AG09319 (cell line): Measurements from ENCODE around the gene ST6GALNAC4.

ENCODE experiments used
- DNase-seq: peaks from one replicate; pipeline ENCODE4 v3.0.0-alpha.2; 2010; ENCODE audit warnings: low read depth; ENCODE audit errors: extremely low read depth
- TF ChIP-seq, protein P1 (sequence below): IDR thresholded peaks from 2 replicates; pipeline ENCODE4 v1.5.1; 2011; ENCODE audit warnings: low read depth, mild to moderate bottlenecking, inconsistent platforms, low read length, moderate library complexity

ST6GALNAC4 gene, protein sequence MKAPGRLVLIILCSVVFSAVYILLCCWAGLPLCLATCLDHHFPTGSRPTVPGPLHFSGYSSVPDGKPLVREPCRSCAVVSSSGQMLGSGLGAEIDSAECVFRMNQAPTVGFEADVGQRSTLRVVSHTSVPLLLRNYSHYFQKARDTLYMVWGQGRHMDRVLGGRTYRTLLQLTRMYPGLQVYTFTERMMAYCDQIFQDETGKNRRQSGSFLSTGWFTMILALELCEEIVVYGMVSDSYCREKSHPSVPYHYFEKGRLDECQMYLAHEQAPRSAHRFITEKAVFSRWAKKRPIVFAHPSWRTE

DNA sequence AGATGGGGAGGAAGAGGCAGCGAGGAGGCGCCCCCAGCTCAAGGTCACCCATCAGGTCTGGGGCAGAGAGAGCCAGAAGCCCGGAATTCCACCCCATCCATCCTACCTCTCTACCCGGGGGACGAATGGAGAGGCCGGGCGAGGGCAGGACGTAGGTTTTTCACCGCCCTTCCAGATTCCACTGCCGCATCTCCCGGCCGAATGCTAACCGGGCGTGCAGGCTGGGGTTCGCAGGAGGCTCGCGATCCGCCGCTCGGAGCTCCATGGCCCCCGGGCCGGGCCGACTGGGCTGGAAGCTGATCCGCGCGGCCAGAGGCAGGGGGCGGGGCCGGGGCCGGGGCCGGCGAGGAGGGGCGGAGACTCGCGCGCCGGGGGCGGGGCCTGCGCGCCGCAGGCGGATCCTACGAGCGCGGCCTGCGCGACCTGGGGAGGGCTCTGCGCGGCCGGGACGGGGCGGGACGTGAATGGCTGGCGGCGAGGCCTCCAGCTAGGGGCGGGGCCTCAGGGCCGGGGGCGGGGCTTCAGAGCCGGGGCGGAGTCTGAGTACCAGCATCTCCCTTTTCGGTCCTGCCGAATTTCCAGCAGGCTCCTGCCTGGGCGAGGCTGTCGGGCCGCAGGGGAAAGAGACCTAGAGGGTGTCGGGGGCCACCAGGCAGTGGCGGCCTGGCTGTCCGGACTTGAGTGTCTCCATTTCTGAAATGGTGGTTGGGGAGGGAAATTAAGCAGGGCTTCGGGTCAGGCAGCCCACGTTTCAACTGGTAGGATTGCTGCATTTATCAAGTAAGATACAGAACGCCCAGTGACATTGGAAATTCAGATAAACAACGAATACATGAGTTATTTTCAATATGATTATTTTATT, at the start of gene ST6GALNAC4:
Gene ST6GALNAC4, minus strand, starts transcription at position 322 of the 862 bp plus-strand sequence. CDS start 622 bp downstream, outside the sequence.
- peak; percentile 82 for DNase-seq
- TF ChIP-seq, protein P1, sequence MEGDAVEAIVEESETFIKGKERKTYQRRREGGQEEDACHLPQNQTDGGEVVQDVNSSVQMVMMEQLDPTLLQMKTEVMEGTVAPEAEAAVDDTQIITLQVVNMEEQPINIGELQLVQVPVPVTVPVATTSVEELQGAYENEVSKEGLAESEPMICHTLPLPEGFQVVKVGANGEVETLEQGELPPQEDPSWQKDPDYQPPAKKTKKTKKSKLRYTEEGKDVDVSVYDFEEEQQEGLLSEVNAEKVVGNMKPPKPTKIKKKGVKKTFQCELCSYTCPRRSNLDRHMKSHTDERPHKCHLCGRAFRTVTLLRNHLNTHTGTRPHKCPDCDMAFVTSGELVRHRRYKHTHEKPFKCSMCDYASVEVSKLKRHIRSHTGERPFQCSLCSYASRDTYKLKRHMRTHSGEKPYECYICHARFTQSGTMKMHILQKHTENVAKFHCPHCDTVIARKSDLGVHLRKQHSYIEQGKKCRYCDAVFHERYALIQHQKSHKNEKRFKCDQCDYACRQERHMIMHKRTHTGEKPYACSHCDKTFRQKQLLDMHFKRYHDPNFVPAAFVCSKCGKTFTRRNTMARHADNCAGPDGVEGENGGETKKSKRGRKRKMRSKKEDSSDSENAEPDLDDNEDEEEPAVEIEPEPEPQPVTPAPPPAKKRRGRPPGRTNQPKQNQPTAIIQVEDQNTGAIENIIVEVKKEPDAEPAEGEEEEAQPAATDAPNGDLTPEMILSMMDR: no peak

DNA sequence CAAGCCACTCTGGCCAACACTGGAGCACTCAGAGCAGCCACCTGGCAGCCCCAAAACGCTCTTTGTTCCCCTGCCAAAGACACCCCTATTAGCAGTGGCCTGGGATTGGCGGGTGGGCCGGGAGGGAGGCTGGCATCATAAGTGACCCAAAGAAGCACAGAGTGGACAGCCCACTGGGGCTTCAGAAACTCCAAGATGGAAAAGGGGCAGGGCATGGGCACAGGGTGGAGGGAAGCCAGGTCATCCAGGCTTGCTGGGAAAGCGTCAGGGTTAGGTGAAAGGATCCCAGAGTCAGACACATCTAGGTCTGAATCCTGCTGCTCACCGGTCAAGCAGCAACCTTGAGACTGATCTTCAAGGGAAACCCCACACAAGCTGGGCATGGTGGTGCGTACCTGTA, 49.1 kb upstream of the ST6GALNAC4 start:
- TF ChIP-seq, protein P1: no peak
- no peak for DNase-seq

DNA sequence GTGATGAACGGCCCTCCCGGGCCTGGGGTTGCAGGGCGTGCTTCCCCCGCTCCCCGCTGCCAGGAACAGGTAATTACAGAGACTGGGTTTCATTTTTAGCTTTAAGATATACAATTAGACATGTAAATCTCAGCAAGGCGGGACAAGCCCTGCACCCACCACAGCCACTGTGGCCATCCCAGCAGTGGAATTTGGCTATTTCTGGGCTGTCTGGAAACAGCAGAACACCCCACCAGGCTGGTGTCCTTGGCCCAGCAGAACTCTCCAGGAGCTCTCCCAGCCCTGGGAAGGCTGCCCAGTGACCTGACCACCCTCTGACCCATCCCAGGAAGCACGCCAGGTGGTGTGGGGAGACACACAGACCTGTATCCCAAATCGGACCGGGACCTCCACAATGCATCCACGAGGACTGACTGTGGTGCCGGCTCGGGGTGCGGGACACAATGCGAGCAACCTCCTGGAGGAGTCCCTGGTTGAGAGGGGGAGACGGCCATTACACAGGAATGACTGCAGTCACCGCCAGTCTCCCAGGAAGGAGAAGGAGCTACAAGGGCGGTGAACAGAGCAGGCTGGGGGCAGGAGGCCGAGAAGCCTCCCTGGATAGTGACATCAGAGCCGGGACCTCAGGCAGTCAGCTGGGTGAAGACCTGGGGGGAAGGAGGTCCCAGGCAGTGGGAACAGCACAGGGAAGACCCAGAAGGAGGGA, 46.7 kb upstream of the ST6GALNAC4 start:
- TF ChIP-seq, protein P1: no peak

DNA sequence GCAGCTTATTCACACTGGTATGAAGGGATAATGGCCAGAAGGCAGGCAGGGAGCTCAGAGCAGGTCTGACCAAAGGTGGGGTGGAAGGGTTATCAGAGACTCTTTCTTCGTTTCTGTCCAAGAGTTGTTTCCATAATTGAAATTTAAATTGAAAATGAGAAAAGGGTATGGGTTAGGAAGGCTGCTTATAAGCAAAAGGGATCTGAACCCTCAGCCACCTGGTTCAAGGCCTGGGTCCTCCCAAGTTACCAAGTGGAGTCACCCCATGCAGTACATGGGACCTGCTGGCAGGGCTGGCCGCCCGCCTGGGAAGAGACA, 46.2 kb upstream of the ST6GALNAC4 start:
- TF ChIP-seq, protein P1: no peak
- no peak for DNase-seq

More for the DNA sequence above, 46.7 kb upstream of the ST6GALNAC4 start:
- DNase-seq: no peak

DNA sequence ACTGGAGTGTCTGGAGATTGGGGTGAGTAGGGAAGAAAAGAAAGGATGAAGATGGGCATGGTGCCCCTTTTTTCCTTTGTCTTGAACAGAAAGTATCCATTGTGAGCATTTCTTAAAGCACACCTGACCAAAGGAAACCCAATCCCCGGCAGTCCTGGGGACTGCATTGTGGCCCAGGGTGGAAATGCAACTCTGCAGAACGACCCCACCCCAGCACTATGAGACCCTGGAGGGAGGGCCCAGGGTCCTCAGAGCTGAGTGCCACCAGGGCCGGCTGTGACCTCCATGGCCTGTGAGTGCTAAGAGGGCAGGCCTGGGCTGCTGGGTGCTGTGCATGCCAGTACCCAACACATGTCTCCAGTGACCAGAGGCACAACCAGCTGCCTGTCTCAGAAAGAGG, 45.4 kb upstream of the ST6GALNAC4 start:
- no peak for DNase-seq
- TF ChIP-seq, protein P1: no peak

DNA sequence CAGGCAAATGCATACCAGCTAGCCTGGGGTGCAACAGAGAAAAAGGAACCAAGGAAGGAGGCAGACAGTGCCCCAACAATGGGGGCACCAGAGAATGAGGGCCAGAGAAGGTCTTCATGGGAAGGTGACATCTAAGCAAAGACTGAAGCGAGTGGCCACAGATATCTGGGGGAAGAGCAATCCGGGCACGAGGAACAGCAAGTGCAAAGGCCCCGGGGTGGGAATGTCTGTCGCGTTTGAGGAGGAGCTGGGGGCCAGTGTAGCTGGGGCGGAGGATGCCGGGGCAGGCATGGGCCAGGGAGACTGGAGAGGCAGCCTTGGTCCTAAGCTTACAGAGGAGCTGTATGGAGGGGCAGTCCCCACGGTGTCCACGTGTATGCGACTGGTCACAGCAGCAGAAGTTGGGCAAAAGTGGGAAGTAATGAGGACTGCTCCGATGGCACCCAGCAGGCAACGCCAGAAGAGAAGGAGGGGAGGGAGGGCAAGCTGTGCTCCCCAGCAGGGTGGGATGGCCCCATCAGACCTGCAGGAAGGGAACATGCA, 44.8 kb upstream of the ST6GALNAC4 start:
- DNase-seq: no peak
- TF ChIP-seq, protein P1: no peak
